HCT116 (cell line): ENCODE data around the gene PCSK2. TPM values are rescaled to one million over a fixed set of nuclear protein-coding genes. Genes with fewer than 3 reads are reported as not detected.

ENCODE experiments used
- ATAC-seq: fragments of 200-7000 bp; cut with Tn5 transposase; 2 replicates; pipeline ENCODE4 v1.9.1; 2020; ENCODE audit warnings: mild to moderate bottlenecking, moderate library complexity
- BruUV-seq: library from RNA; stranded (reverse); fragments of 400-500 nt; replicated peaks from 2 replicates; lab custom pipeline; 2021; lab: Mats Ljungman, UMichigan
- CTCF ChIA-PET: fragments of 300-600 bp; sonication (Branson Sonifier 250); formaldehyde crosslinking; loops from one replicate; lab custom pipeline; 2021; ENCODE audit warnings: antibody characterized with exemption; lab: Charles Lee
- POLR2A ChIA-PET: fragments of 300-600, 350-600 bp; sonication (Branson Sonifier 250); formaldehyde crosslinking; loops from one replicate; lab custom pipeline; 2021; ENCODE audit warnings: antibody characterized with exemption; lab: Charles Lee
- RAD21 ChIA-PET, 2 experiments: fragments of 300-600 bp; sonication (Branson Sonifier 250); formaldehyde crosslinking; loops; one replicate each; lab custom pipeline; 2023; ENCODE audit warnings: low total read pairs in 2 of 2; ENCODE audit not compliant: uncharacterized antibody in 2 of 2, unreplicated experiment in 2 of 2, low non-redundant PET in 1 of 2; lab: Charles Lee
- DNase-seq: peaks from one replicate; pipeline ENCODE4 v3.0.0-alpha.2; 2010; ENCODE audit warnings: low read depth, low spot score
- H2AFZ ChIP-seq: fragments of 200-600 bp; shearing (Covaris generic), sonication (generic); 2 replicates; pipeline ENCODE4 v1.6.1; 2017; ENCODE audit warnings: low read depth, mixed run types, mixed read lengths, antibody characterized with exemption, low read length; ENCODE audit not compliant: poor library complexity, severe bottlenecking
- H3K27ac ChIP-seq: 2 replicates; pipeline ENCODE4 v1.5.1; 2012; ENCODE audit warnings: low read depth, low read length
- H3K27me3 ChIP-seq: fragments of 200-600 bp; sonication (generic); 2 replicates; pipeline ENCODE4 v1.6.1; 2016; ENCODE audit warnings: mixed run types, low read length, mixed read lengths; ENCODE audit not compliant: insufficient read depth
- H3K36me3 ChIP-seq, 2 experiments: fragments of 200-500 bp in 1 of 2; fragments of 200-600 bp in 1 of 2; sonication (Bioruptor generic) in 1 of 2; sonication (generic) in 1 of 2; 2 replicates each; pipeline versions ENCODE4 v1.5.1 to v1.6.1; 2014 to 2016; ENCODE audit warnings: low read length in 2 of 2, inconsistent platforms in 1 of 2, mixed read lengths in 1 of 2, mixed run types in 1 of 2; ENCODE audit not compliant: insufficient read depth in 2 of 2, control insufficient read depth in 1 of 2
- H3K4me1 ChIP-seq, 2 experiments: fragments of 200-600 bp in 1 of 2; sonication (generic) in 1 of 2; 2 replicates each; pipeline versions ENCODE4 v1.5.1 to v1.6.1; 2012 to 2017; ENCODE audit warnings: low read length in 2 of 2, inconsistent platforms in 1 of 2, mild to moderate bottlenecking in 1 of 2, mixed read lengths in 1 of 2, mixed run types in 1 of 2, moderate library complexity in 1 of 2; ENCODE audit not compliant: insufficient read depth in 2 of 2, control insufficient read depth in 1 of 2
- H3K4me2 ChIP-seq: fragments of 200-600 bp; sonication (generic); 2 replicates; pipeline ENCODE4 v1.6.1; 2017; ENCODE audit warnings: mixed run types, low read length, mixed read lengths
- H3K4me3 ChIP-seq, 2 experiments: fragments of 200-600 bp in 1 of 2; sonication (generic) in 1 of 2; replicated peaks in 1 of 2; 2 replicates each; pipeline ENCODE4 v1.5.1; 2011 to 2016; ENCODE audit warnings: low read length in 2 of 2, control low read depth in 1 of 2, low read depth in 1 of 2, mild to moderate bottlenecking in 1 of 2, mixed read lengths in 1 of 2, mixed run types in 1 of 2
- H3K79me2 ChIP-seq: fragments of 200-600 bp; sonication (generic); 2 replicates; pipeline ENCODE4 v1.6.1; 2017; ENCODE audit warnings: mild to moderate bottlenecking, mixed run types, low read length, moderate library complexity, mixed read lengths; ENCODE audit not compliant: insufficient read depth
- H3K9ac ChIP-seq: fragments of 200-600 bp; sonication (generic); 2 replicates; pipeline ENCODE4 v1.6.1; 2016; ENCODE audit warnings: low read length, mixed read lengths
- H3K9me2 ChIP-seq: fragments of 200-600 bp; sonication (generic), shearing (Covaris generic); 2 replicates; pipeline ENCODE4 v1.6.1; 2017; ENCODE audit warnings: mixed run types, mild to moderate bottlenecking, moderate library complexity; ENCODE audit not compliant: insufficient read depth
- H3K9me3 ChIP-seq, 2 experiments: fragments of 200-500 bp in 1 of 2; fragments of 200-600 bp in 1 of 2; sonication (Bioruptor generic) in 1 of 2; sonication (generic) in 1 of 2; 2 replicates each; pipeline ENCODE4 v1.6.1; 2014 to 2017; ENCODE audit warnings: low read length in 2 of 2, mixed read lengths in 2 of 2, inconsistent platforms in 1 of 2, low read depth in 1 of 2, mild to moderate bottlenecking in 1 of 2, mixed run types in 1 of 2, moderate library complexity in 1 of 2; ENCODE audit not compliant: control insufficient read depth in 1 of 2, insufficient read depth in 1 of 2
- H4K20me1 ChIP-seq: fragments of 200-600 bp; sonication (generic), shearing (Covaris generic); 2 replicates; pipeline ENCODE4 v1.6.1; 2017; ENCODE audit warnings: mixed run types, mild to moderate bottlenecking, moderate library complexity; ENCODE audit not compliant: insufficient read depth
- CBX3 ChIP-seq: IDR thresholded peaks from 2 replicates; pipeline ENCODE4 v1.6.1; 2012; ENCODE audit warnings: low read depth
- CTCF ChIP-seq, 3 experiments: fragments of 200-600 bp in 1 of 3; sonication (generic) in 1 of 3; IDR thresholded peaks in 2 of 3; conservative IDR thresholded peaks in 1 of 3; 2 replicates each; pipeline ENCODE4 v1.5.1; 2012 to 2017; ENCODE audit warnings: low read depth in 2 of 3, low read length in 2 of 3, antibody characterized with exemption in 1 of 3, borderline replicate concordance in 1 of 3, control low read depth in 1 of 3, mild to moderate bottlenecking in 1 of 3, mixed read lengths in 1 of 3, mixed run types in 1 of 3, moderate library complexity in 1 of 3; ENCODE audit not compliant: insufficient read depth in 1 of 3
- ELF1 ChIP-seq: IDR thresholded peaks from 2 replicates; pipeline ENCODE4 v1.6.1; 2012; ENCODE audit warnings: low read depth, borderline replicate concordance
- EZH2 ChIP-seq: fragments of 200-600 bp; sonication (generic); IDR thresholded peaks from 2 replicates; pipeline ENCODE4 v1.6.1; 2017; ENCODE audit warnings: antibody characterized with exemption, mixed run types
- FOSL1 ChIP-seq: IDR thresholded peaks from 2 replicates; pipeline ENCODE4 v1.6.1; 2012; ENCODE audit warnings: low read depth
- POLR2A ChIP-seq: IDR thresholded peaks from 2 replicates; pipeline ENCODE4 v1.7.0; 2011; ENCODE audit warnings: borderline replicate concordance; ENCODE audit not compliant: insufficient read depth, insufficient read length; ENCODE audit errors: extremely low read depth
- POLR2AphosphoS5 ChIP-seq: IDR thresholded peaks from 2 replicates; pipeline ENCODE4 v1.6.1; 2011; ENCODE audit warnings: mild to moderate bottlenecking, low read depth, low read length, moderate library complexity
- RAD21 ChIP-seq: IDR thresholded peaks from 2 replicates; pipeline ENCODE4 v1.6.1; 2012; ENCODE audit warnings: low read depth, mild to moderate bottlenecking
- REST ChIP-seq: IDR thresholded peaks from 2 replicates; pipeline ENCODE4 v1.6.1; 2012; ENCODE audit warnings: low read depth
- SIN3A ChIP-seq: IDR thresholded peaks from 2 replicates; pipeline ENCODE4 v1.6.1; 2012; ENCODE audit warnings: low read depth
- SRF ChIP-seq: IDR thresholded peaks from 2 replicates; pipeline ENCODE4 v1.6.1; 2012; ENCODE audit warnings: low read depth
- YY1 ChIP-seq: IDR thresholded peaks from 2 replicates; pipeline ENCODE4 v1.6.1; 2011; ENCODE audit warnings: low read length, low read depth, moderate library complexity, mild to moderate bottlenecking; ENCODE audit not compliant: insufficient replicate concordance; ENCODE audit errors: extremely low read depth
- ZBTB33 ChIP-seq: IDR thresholded peaks from 2 replicates; pipeline ENCODE4 v1.6.1; 2011; ENCODE audit warnings: mild to moderate bottlenecking, low read length, moderate library complexity; ENCODE audit not compliant: insufficient replicate concordance; ENCODE audit errors: extremely low read depth
- ZFX ChIP-seq: fragments of 450-650 bp; IDR thresholded peaks from 2 replicates; pipeline ENCODE4 v1.6.1; 2017
- ZNF274 ChIP-seq: fragments of 200-500 bp; sonication (Bioruptor generic); IDR thresholded peaks from 2 replicates; pipeline ENCODE4 v1.6.1; 2014; ENCODE audit warnings: mild to moderate bottlenecking, low read depth, low read length, inconsistent platforms
- intact Hi-C: fragments of 100-400 bp; cut with micrococcal nuclease; formaldehyde crosslinking; loops from 2 replicates; pipeline ENCODE4 v1.10.0; 2022
- total RNA-seq: library from RNA; stranded (reverse); gene quantifications from one replicate; pipeline ENCODE4 v1.2.1, GENCODE V29; 2021; ENCODE audit not compliant: unreplicated experiment
- TF ChIP-seq, protein P1 (sequence below): IDR thresholded peaks from 2 replicates; pipeline ENCODE4 v1.6.1; 2012

The PCSK2 gene
- total RNA-seq, 1 experiment from 2014 or later: not detected

DNA sequence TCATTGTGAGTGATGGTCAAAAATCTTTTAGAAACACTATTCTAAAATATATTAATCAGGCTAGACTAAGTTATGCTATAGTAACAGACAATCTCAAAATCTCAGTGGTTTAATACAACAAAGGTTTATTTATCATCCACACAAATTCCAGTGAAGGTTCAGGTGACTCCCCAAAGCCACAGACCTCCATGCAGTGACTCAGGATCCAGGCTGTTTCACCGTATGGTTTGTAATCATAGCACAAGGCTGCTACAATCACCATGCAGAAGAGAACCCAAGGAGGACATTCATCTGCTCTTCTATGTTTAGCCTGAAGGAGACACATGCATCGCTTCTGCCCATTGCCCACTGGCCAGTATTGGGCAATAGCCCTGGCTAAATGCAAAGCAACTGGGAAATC is 258.2 kb downstream of the PCSK2 start:
- RAD21 ChIA-PET: no interaction called here
- no TSS peak for BruUV-seq
- CTCF ChIA-PET: no interaction called here
- no peak overlapping the region for H3K4me3 ChIP-seq
- POLR2A ChIA-PET: no interaction called here
- H2AFZ ChIP-seq: no peak overlapping the region
- H3K27ac ChIP-seq: no peak overlapping the region
- no peak overlapping the region for H3K4me2 ChIP-seq
- H3K4me1 ChIP-seq: no peaks in the 10 kb centered on the region
- H3K79me2 ChIP-seq: no peaks in the 10 kb centered on the region
- ATAC-seq: no peak
- H4K20me1 ChIP-seq: no peaks in the 10 kb centered on the region
- H3K27me3 ChIP-seq: peaks cover 6% of the 10 kb centered on the region
- H3K9me2 ChIP-seq: no peaks in the 10 kb centered on the region
- intact Hi-C loops: no loop called here
- DNase-seq: no peak
- no peaks in the 10 kb centered on the region for H3K36me3 ChIP-seq
- no peaks in the 10 kb centered on the region for H3K9me3 ChIP-seq
- no peak overlapping the region for H3K9ac ChIP-seq
- TF ChIP-seq POLR2A (no peak), ELF1 (no peak), YY1 (no peak), FOSL1 (no peak), ZBTB33 (no peak), RAD21 (no peak), ZNF274 (no peak), EZH2 (no peak), SIN3A (no peak), CBX3 (no peak), ZFX (no peak), CTCF (IDR thresholded peaks at IDR 0.05 in 2 of 3, conservative IDR thresholded peaks at IDR 0.05 in 1 of 3; ENCODE audit: borderline replicate concordance in 1 of 3, insufficient read depth in 1 of 3, low read depth in 2 of 3, low read length in 2 of 3) (no peak), REST (no peak), SRF (no peak), POLR2AphosphoS5 (no peak)
- TF ChIP-seq, protein P1, sequence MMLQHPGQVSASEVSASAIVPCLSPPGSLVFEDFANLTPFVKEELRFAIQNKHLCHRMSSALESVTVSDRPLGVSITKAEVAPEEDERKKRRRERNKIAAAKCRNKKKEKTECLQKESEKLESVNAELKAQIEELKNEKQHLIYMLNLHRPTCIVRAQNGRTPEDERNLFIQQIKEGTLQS: no peak
